HCT116 (cell line): Measurements from ENCODE around the gene CNTN5.

ENCODE experiments used
- ATF3 ChIP-seq: IDR thresholded peaks from 2 replicates; pipeline ENCODE4 v1.6.1; 2012
- CBX3 ChIP-seq: IDR thresholded peaks from 2 replicates; pipeline ENCODE4 v1.6.1; 2012; ENCODE audit warnings: low read depth
- CTCF ChIP-seq, 3 experiments: fragments of 200-600 bp in 1 of 3; sonication (generic) in 1 of 3; IDR thresholded peaks in 2 of 3; conservative IDR thresholded peaks in 1 of 3; 2 replicates each; pipeline ENCODE4 v1.5.1; 2012 to 2017; ENCODE audit warnings: low read depth in 2 of 3, low read length in 2 of 3, antibody characterized with exemption in 1 of 3, borderline replicate concordance in 1 of 3, control low read depth in 1 of 3, mild to moderate bottlenecking in 1 of 3, mixed read lengths in 1 of 3, mixed run types in 1 of 3, moderate library complexity in 1 of 3; ENCODE audit not compliant: insufficient read depth in 1 of 3
- EZH2 ChIP-seq: fragments of 200-600 bp; sonication (generic); IDR thresholded peaks from 2 replicates; pipeline ENCODE4 v1.6.1; 2017; ENCODE audit warnings: antibody characterized with exemption, mixed run types
- MAX ChIP-seq: IDR thresholded peaks from 2 replicates; pipeline ENCODE4 v1.6.1; 2012
- POLR2A ChIP-seq: IDR thresholded peaks from 2 replicates; pipeline ENCODE4 v1.7.0; 2011; ENCODE audit warnings: borderline replicate concordance; ENCODE audit not compliant: insufficient read depth, insufficient read length; ENCODE audit errors: extremely low read depth
- POLR2AphosphoS5 ChIP-seq: IDR thresholded peaks from 2 replicates; pipeline ENCODE4 v1.6.1; 2011; ENCODE audit warnings: mild to moderate bottlenecking, low read depth, low read length, moderate library complexity
- RAD21 ChIP-seq: IDR thresholded peaks from 2 replicates; pipeline ENCODE4 v1.6.1; 2012; ENCODE audit warnings: low read depth, mild to moderate bottlenecking
- REST ChIP-seq: IDR thresholded peaks from 2 replicates; pipeline ENCODE4 v1.6.1; 2012; ENCODE audit warnings: low read depth
- TCF7L2 ChIP-seq: IDR thresholded peaks from 2 replicates; pipeline ENCODE4 v1.7.0; 2011; ENCODE audit warnings: borderline replicate concordance, inconsistent platforms; ENCODE audit not compliant: insufficient read depth, insufficient read length; ENCODE audit errors: extremely low read depth
- YY1 ChIP-seq: IDR thresholded peaks from 2 replicates; pipeline ENCODE4 v1.6.1; 2011; ENCODE audit warnings: low read length, low read depth, moderate library complexity, mild to moderate bottlenecking; ENCODE audit not compliant: insufficient replicate concordance; ENCODE audit errors: extremely low read depth
- ZBTB33 ChIP-seq: IDR thresholded peaks from 2 replicates; pipeline ENCODE4 v1.6.1; 2011; ENCODE audit warnings: mild to moderate bottlenecking, low read length, moderate library complexity; ENCODE audit not compliant: insufficient replicate concordance; ENCODE audit errors: extremely low read depth
- ZNF274 ChIP-seq: fragments of 200-500 bp; sonication (Bioruptor generic); IDR thresholded peaks from 2 replicates; pipeline ENCODE4 v1.6.1; 2014; ENCODE audit warnings: mild to moderate bottlenecking, low read depth, low read length, inconsistent platforms

- TF ChIP-seq EZH2 (no peak), CTCF (IDR thresholded peaks at IDR 0.05 in 2 of 3, conservative IDR thresholded peaks at IDR 0.05 in 1 of 3; ENCODE audit: borderline replicate concordance in 1 of 3, insufficient read depth in 1 of 3, low read depth in 2 of 3, low read length in 2 of 3) (no peak), POLR2A (no peak), TCF7L2 (no peak), RAD21 (no peak), ATF3 (no peak), POLR2AphosphoS5 (no peak), YY1 (no peak), MAX (no peak), CBX3 (no peak), REST (no peak), ZBTB33 (no peak), ZNF274 (no peak)
Measured at GRCh38 chr11:99383648-99384245, 363.0 kb downstream of the CNTN5 start.
